Measurements from ENCODE around the gene PSMB9. TPM values are rescaled to one million over a fixed set of nuclear protein-coding genes. Genes with fewer than 3 reads are reported as not detected.
A peak's percentile ranks its signal among the peaks of the same experiment; 100 is the strongest.

The PSMB9 gene
- total and polyA plus RNA-seq, 2 of the 4 experiments (the other 2 are of a cell fraction) = 9.0 to 12.8 TPM

GRCh38 chr6:32894085-32895005 lies 40.4 kb downstream of the PSMB9 start:
- peak overlapping the region; percentile 83 for H3K23ac ChIP-seq (ENCODE audit: low read depth, low read length)
- H3K9me1 ChIP-seq (ENCODE audit: insufficient read depth, low read length) = peaks cover 13% of the 10 kb centered on the region; the same call in 1 of the 2 replicates
- peak overlapping the region; percentile 44; the same call in 1 of the 2 replicates for H2BK120ac ChIP-seq (ENCODE audit: low read depth, low read length)
- H3K18ac ChIP-seq (ENCODE audit: low read depth, low read length) = peak overlapping the region; percentile 51
- 0% methylated on average over 23 of the region's 61 CpGs; no CpG with 5 or more reads in 1 of the 2 experiments for WGBS, 2 experiments (ENCODE audit: extremely low coverage in 2 of 2, insufficient read length in 1 of 2)
- H3K36me3 ChIP-seq (ENCODE audit: control insufficient read depth, insufficient read depth, low read length) = peaks cover 1% of the 10 kb centered on the region; the same call in 1 of the 2 replicates
- no peak for TF ChIP-seq SMC3 (IDR thresholded peaks at IDR 0.05; ENCODE audit: low read depth, low read length)
- peak; percentile 6 for TF ChIP-seq RCOR1 (IDR thresholded peaks at IDR 0.05; ENCODE audit: insufficient replicate concordance, low read length)
- TF ChIP-seq CEBPB (IDR thresholded peaks at IDR 0.05; ENCODE audit: low read depth, low read length) = no peak
- TF ChIP-seq RFX5 (IDR thresholded peaks at IDR 0.05; ENCODE audit: low read depth, low read length) = no peak
- TF ChIP-seq MXI1 (IDR thresholded peaks at IDR 0.05; ENCODE audit: borderline replicate concordance, low read depth, low read length) = peak; percentile 42; the same call in 1 of the 2 replicates
- H3K27me3 ChIP-seq (ENCODE audit: control insufficient read depth, insufficient read depth, low read length) = no peaks in the 10 kb centered on the region
- in situ Hi-C loops (cut with MboI; ENCODE audit: low sequenced_read_pairs) (loop anchor here (5.0 kb wide), 1 partner anchor 78 kb away; no protein-coding TSS in a partner anchor), intact Hi-C loops (cut with micrococcal nuclease) (loop anchor here (2.0 kb wide), 1 partner anchor 74 kb away; the partner anchor contains the start of gene BRD2), dilution Hi-C loops (cut with HindIII; ENCODE audit: low sequenced_read_pairs, unreplicated experiment) (no loop called here)
- BruUV-seq (replicated peaks) = no TSS peak
- no peaks in the 10 kb centered on the region for H4K20me1 ChIP-seq (ENCODE audit: insufficient read depth, low read length)
- H2BK5ac ChIP-seq (ENCODE audit: low read depth, low read length, poor library complexity, severe bottlenecking) = peak overlapping the region; percentile 69
- peak overlapping the region; percentile 96 to 98 for H4K8ac ChIP-seq (ENCODE audit: low read depth in 2 of 2, low read length in 2 of 2)
- H2AK5ac ChIP-seq (ENCODE audit: low read depth, low read length) = no peak overlapping the region
- H3K56ac ChIP-seq (ENCODE audit: extremely low read depth, insufficient read depth, low read length) = peak overlapping the region; percentile 84
- ATAC-seq (ENCODE audit: low read depth) (peak; percentile 99), DNase-seq (peak; percentile 88)
- no peaks in the 10 kb centered on the region for H3K9me3 ChIP-seq (ENCODE audit: control insufficient read depth, insufficient read depth, low read length)
- peak overlapping the region; percentile 72 for H4K5ac ChIP-seq (ENCODE audit: low read depth, low read length)
- H4K91ac ChIP-seq (ENCODE audit: insufficient read depth, low read depth, low read length) = peak overlapping the region; percentile 87
- H3K4ac ChIP-seq (ENCODE audit: low read depth, low read length) = peak overlapping the region; percentile 82
- H3K4me2 ChIP-seq (ENCODE audit: low read depth, low read length) = peak overlapping the region; percentile 75
- H3K14ac ChIP-seq (replicated peaks; ENCODE audit: low read depth, low read length) = peak overlapping the region; percentile 81
- H2AK9ac ChIP-seq (replicated peaks; ENCODE audit: low read depth, low read length, poor library complexity) = peak overlapping the region; percentile 89
- H3K79me1 ChIP-seq (ENCODE audit: low read depth in 1 of 2, low read length in 2 of 2) = peaks cover 31 to 35% of the 10 kb centered on the region in 2 experiments
- H3K9ac ChIP-seq (ENCODE audit: low read depth, low read length) = peak overlapping the region; percentile 82
- 0 out of 2 replicates have a peak overlapping the region, but pooled peaks have one; percentile 12 for H2BK20ac ChIP-seq (ENCODE audit: low read depth, low read length)
- ChIA-PET CTCF (interaction anchor here (0.6 to 2.1 kb wide), 7 partner anchors 21 to 145 kb away, joined by 3 to 6 read pairs (median 4); partner anchors contain the start of gene TAP2), POLR2A (ENCODE audit: unreplicated experiment) (interaction anchor here (0.6 to 1.9 kb wide), 5 partner anchors 41 to 704 kb away, joined by 3 to 10 read pairs (median 4); partner anchors contain the start of genes PBX2, PSMB9 and TAP1)
- H3K27ac ChIP-seq (ENCODE audit: insufficient read depth, low read length) = peak overlapping the region; percentile 81
- H2BK15ac ChIP-seq (ENCODE audit: low read depth, low read length) = peak overlapping the region; percentile 22; the same call in 1 of the 3 replicates
- peaks cover 2% of the 10 kb centered on the region; the same call in 1 of the 2 replicates for H3K4me1 ChIP-seq (ENCODE audit: control insufficient read depth, insufficient read depth, low read length)
- peak overlapping the region; percentile 97 for H2AFZ ChIP-seq (replicated peaks; ENCODE audit: low read length, poor library complexity)
- peak overlapping the region; percentile 84 for H3K4me3 ChIP-seq (ENCODE audit: insufficient read depth, low read depth, low read length)

Data from IMR-90 (cell line).